ENCODE results near the gene C17orf114.

C17orf114 gene

GRCh38 chr17:4846635-4847390, 44.7 kb upstream of the C17orf114 start (continued):
- TF ChIP-seq ZBTB37 (CRISPR knock-in tag; IDR thresholded peaks at IDR 0.05), result no peak
- no peak for TF ChIP-seq CENPX (CRISPR knock-in tag; IDR thresholded peaks at IDR 0.05)
- TF ChIP-seq TMF1 (CRISPR knock-in tag; IDR thresholded peaks at IDR 0.05; ENCODE audit: low read depth), result no peak
- TF ChIP-seq ARHGAP35 (CRISPR knock-in tag; IDR thresholded peaks at IDR 0.05; ENCODE audit: borderline replicate concordance), result no peak
- TF ChIP-seq BCL3 (CRISPR knock-in tag; IDR thresholded peaks at IDR 0.05), result no peak
- peak; percentile 33; the same call in 1 of the 2 replicates for TF ChIP-seq NR2F6 (IDR thresholded peaks at IDR 0.05)
- 0 out of 2 replicates have a peak, but pooled peaks have one; percentile 35 for TF ChIP-seq NR2F6 (CRISPR knock-in tag; IDR thresholded peaks at IDR 0.05)
- no peak for TF ChIP-seq ZKSCAN1 (IDR thresholded peaks at IDR 0.05; ENCODE audit: low read length)
- no peak for TF ChIP-seq POGZ (CRISPR knock-in tag; IDR thresholded peaks at IDR 0.05)
- TF ChIP-seq MLXIP (CRISPR knock-in tag; IDR thresholded peaks at IDR 0.05; ENCODE audit: borderline replicate concordance), result no peak
- no peak for TF ChIP-seq ZNF576 (CRISPR knock-in tag; IDR thresholded peaks at IDR 0.05)
- no peak for TF ChIP-seq ZBTB2 (CRISPR knock-in tag; IDR thresholded peaks at IDR 0.05; ENCODE audit: low read depth)
- no peak for TF ChIP-seq MED1 (CRISPR knock-in tag; IDR thresholded peaks at IDR 0.05)
- TF ChIP-seq CCAR2 (optimal IDR thresholded peaks at IDR 0.05; ENCODE audit: low read depth, low read length), result no peak
- no peak for TF ChIP-seq CEBPB (IDR thresholded peaks at IDR 0.05; ENCODE audit: borderline replicate concordance, low read depth, low read length)
- 0 out of 2 replicates have a peak, but pooled peaks have one; percentile 25 for TF ChIP-seq TCF7 (IDR thresholded peaks at IDR 0.05; ENCODE audit: low read depth)
- no peak for TF ChIP-seq ZNF343 (CRISPR knock-in tag; IDR thresholded peaks at IDR 0.05)
- no peak for TF ChIP-seq ZBTB44 (CRISPR knock-in tag; IDR thresholded peaks at IDR 0.05)
- no peak for TF ChIP-seq PLRG1 (conservative IDR thresholded peaks at IDR 0.05)
- no peak for TF ChIP-seq NFE2L2 (IDR thresholded peaks at IDR 0.05; ENCODE audit: low read length)
- no peak for TF ChIP-seq SALL2 (CRISPR knock-in tag; IDR thresholded peaks at IDR 0.05)
- no peak for TF ChIP-seq KDM1A (CRISPR knock-in tag; IDR thresholded peaks at IDR 0.05)
- no peak for TF ChIP-seq ZNF720 (CRISPR knock-in tag; IDR thresholded peaks at IDR 0.05)
